Osteoblast (primary cell): ENCODE data around the gene TRIP11. TPM values are rescaled to one million over a fixed set of nuclear protein-coding genes. Genes with fewer than 3 reads are reported as not detected.

Source experiments
- DNase-seq: peaks from one replicate; pipeline ENCODE4 v3.0.0; 2011; ENCODE audit warnings: low spot score, mixed read lengths; ENCODE audit not compliant: insufficient read length; ENCODE audit errors: missing footprints
- H2AFZ ChIP-seq: 2 replicates; pipeline ENCODE4 v1.6.0; 2011; ENCODE audit warnings: mild to moderate bottlenecking, low read length
- H3K27ac ChIP-seq: 2 replicates; pipeline ENCODE4 v1.5.1; 2011; ENCODE audit warnings: mild to moderate bottlenecking, low read depth, low read length, moderate library complexity
- H3K27me3 ChIP-seq: 2 replicates; pipeline ENCODE4 v1.6.0; 2012; ENCODE audit warnings: mild to moderate bottlenecking, control low read depth, inconsistent platforms, low read length, moderate library complexity; ENCODE audit not compliant: insufficient read depth
- H3K36me3 ChIP-seq: 2 replicates; pipeline ENCODE4 v1.5.1; 2011; ENCODE audit warnings: mild to moderate bottlenecking, low read length, control low read depth, moderate library complexity; ENCODE audit not compliant: insufficient read depth
- H3K4me1 ChIP-seq: 2 replicates; pipeline ENCODE4 v1.5.1; 2011; ENCODE audit warnings: mild to moderate bottlenecking, low read length, control low read depth, moderate library complexity; ENCODE audit not compliant: insufficient read depth
- H3K4me2 ChIP-seq: 2 replicates; pipeline ENCODE4 v1.6.0; 2011; ENCODE audit warnings: mild to moderate bottlenecking, low read length; ENCODE audit not compliant: insufficient read depth
- H3K4me3 ChIP-seq: fragments of 200-600 bp; sonication (generic); 3 replicates; pipeline ENCODE4 v1.5.1; 2012; ENCODE audit warnings: mild to moderate bottlenecking, low read length, inconsistent platforms; ENCODE audit not compliant: insufficient read depth
- H3K79me2 ChIP-seq: 2 replicates; pipeline ENCODE4 v1.6.0; 2012; ENCODE audit warnings: mild to moderate bottlenecking, low read length, control low read depth, inconsistent platforms; ENCODE audit not compliant: insufficient read depth
- H3K9me3 ChIP-seq: 2 replicates; pipeline ENCODE4 v1.5.1; 2011; ENCODE audit warnings: low read depth, low read length, control low read depth
- H4K20me1 ChIP-seq: 2 replicates; pipeline ENCODE4 v1.6.0; 2012; ENCODE audit warnings: mild to moderate bottlenecking, low read length, control low read depth; ENCODE audit not compliant: insufficient read depth
- total RNA-seq: library from RNA; depleted of rRNA; stranded (reverse); fragments of >200 nt; gene quantifications from 2 replicates; pipeline ENCODE4 v1.2.3, GENCODE V29; 2012
- TF ChIP-seq, protein P1 (sequence below): IDR thresholded peaks from 2 replicates; pipeline ENCODE4 v1.5.1; 2011; ENCODE audit warnings: mild to moderate bottlenecking, low read depth, low read length, moderate library complexity; ENCODE audit errors: extremely low read depth

The TRIP11 gene
- total RNA-seq, 1 donor, result 38.0 TPM

DNA sequence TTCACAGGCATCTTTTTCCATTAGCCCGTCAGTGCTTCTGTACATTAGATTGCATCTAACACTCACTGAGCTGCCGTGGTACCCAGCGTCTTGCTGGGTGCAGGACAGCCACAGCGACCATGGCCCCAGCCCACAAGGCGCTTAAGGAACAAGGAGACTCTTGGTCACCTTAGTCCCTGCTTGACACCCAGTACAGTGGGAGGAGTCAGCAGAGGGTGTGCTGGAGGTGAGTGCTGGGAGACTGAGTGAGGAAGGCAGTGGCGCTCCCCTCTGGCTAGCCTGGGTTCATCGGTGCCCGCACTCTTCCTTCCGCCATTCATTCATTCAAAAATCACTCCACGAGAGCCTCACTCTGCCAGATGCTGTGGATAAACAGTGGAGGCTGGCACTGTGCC is 114.1 kb downstream of the TRIP11 start:
- Histone ChIP-seq H3K4me1 (peaks cover 15% of the 10 kb centered on the region), H3K4me3 (no peak overlapping the region), H3K4me2 (no peak overlapping the region), H3K27ac (no peak overlapping the region), H2AFZ (no peak overlapping the region), H3K79me2 (no peaks in the 10 kb centered on the region), H3K9me3 (no peaks in the 10 kb centered on the region), H4K20me1 (peaks cover 5% of the 10 kb centered on the region), H3K36me3 (no peaks in the 10 kb centered on the region), H3K27me3 (no peaks in the 10 kb centered on the region)
- TF ChIP-seq, protein P1, sequence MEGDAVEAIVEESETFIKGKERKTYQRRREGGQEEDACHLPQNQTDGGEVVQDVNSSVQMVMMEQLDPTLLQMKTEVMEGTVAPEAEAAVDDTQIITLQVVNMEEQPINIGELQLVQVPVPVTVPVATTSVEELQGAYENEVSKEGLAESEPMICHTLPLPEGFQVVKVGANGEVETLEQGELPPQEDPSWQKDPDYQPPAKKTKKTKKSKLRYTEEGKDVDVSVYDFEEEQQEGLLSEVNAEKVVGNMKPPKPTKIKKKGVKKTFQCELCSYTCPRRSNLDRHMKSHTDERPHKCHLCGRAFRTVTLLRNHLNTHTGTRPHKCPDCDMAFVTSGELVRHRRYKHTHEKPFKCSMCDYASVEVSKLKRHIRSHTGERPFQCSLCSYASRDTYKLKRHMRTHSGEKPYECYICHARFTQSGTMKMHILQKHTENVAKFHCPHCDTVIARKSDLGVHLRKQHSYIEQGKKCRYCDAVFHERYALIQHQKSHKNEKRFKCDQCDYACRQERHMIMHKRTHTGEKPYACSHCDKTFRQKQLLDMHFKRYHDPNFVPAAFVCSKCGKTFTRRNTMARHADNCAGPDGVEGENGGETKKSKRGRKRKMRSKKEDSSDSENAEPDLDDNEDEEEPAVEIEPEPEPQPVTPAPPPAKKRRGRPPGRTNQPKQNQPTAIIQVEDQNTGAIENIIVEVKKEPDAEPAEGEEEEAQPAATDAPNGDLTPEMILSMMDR, result no peak
- no peak for DNase-seq

GRCh38 chr14:91925001-91925726 is 114.7 kb downstream of the TRIP11 start:
- Histone ChIP-seq H2AFZ (no peak overlapping the region), H3K9me3 (no peaks in the 10 kb centered on the region), H3K27ac (no peak overlapping the region), H4K20me1 (peaks cover 5% of the 10 kb centered on the region), H3K36me3 (no peaks in the 10 kb centered on the region), H3K4me2 (no peak overlapping the region), H3K4me1 (peaks cover 17% of the 10 kb centered on the region), H3K79me2 (no peaks in the 10 kb centered on the region), H3K4me3 (no peak overlapping the region), H3K27me3 (no peaks in the 10 kb centered on the region)
- TF ChIP-seq, protein P1, result no peak
- no peak for DNase-seq

DNA sequence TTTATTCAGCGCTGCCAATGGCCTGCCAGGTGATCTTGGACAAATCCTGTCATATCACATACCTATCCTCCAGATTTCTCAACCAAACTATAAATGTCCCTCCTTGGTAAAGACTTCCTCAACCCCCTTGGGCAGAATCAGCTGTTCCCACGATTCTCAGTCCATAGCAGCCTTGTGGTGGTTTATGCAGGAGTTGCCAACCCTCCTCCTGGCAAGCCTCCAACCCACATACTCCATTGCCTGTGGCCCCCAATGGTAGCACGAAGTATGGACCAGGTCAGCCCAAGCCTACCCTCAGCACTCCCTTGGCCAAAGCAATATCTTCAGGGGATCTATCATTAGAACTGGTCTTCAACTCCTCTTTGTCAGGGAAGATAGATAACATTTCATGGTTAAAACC is 119.3 kb downstream of the TRIP11 start:
- H3K36me3 ChIP-seq, result no peaks in the 10 kb centered on the region
- TF ChIP-seq, protein P1, result no peak
- H3K4me1 ChIP-seq, result peaks cover 15% of the 10 kb centered on the region
- H3K27me3 ChIP-seq, result no peaks in the 10 kb centered on the region
- H3K4me2 ChIP-seq, result no peak overlapping the region
- H3K79me2 ChIP-seq, result no peaks in the 10 kb centered on the region
- H3K9me3 ChIP-seq, result no peaks in the 10 kb centered on the region
- no peak for DNase-seq
- H3K4me3 ChIP-seq, result no peak overlapping the region
- no peak overlapping the region for H3K27ac ChIP-seq
- peaks cover 2% of the 10 kb centered on the region for H4K20me1 ChIP-seq
- H2AFZ ChIP-seq, result no peak overlapping the region

- Histone ChIP-seq H3K9me3 (no peaks in the 10 kb centered on the region), H4K20me1 (no peaks in the 10 kb centered on the region), H2AFZ (peak overlapping the region; percentile 13), H3K27ac (peak overlapping the region; percentile 34), H3K4me1 (peaks cover 15% of the 10 kb centered on the region), H3K27me3 (no peaks in the 10 kb centered on the region), H3K79me2 (no peaks in the 10 kb centered on the region), H3K36me3 (no peaks in the 10 kb centered on the region), H3K4me2 (peak overlapping the region; percentile 47), H3K4me3 (peak overlapping the region; percentile 13)
- DNase-seq, result peak; percentile 90
- TF ChIP-seq, protein P1, result no peak
Measured at GRCh38 chr14:91919814-91920213, 120.0 kb downstream of the TRIP11 start.
